ENCODE data around the gene CSH2. TPM values are rescaled to one million over a fixed set of nuclear protein-coding genes. Genes with fewer than 3 reads are reported as not detected.
"Not testable (repeated sequence)": the region's sequence is repeated elsewhere in the genome, so short reads cannot be mapped to it uniquely, and the experiment has no call there.

CSH2 gene
- total and polyA plus RNA-seq, 9 of the 15 experiments (the other 6 are each of a cell fraction or from before 2014, with no cell fraction given), result not detected

- CTCF ChIA-PET (ENCODE audit: low intra/inter-chr PET ratio), result no interaction called here
- Histone ChIP-seq H2AFZ (ENCODE audit: low read depth, low read length) (no peak overlapping the region), H3K9me1 (ENCODE audit: control insufficient read depth, insufficient read depth, low read length) (no peaks in the 10 kb centered on the region), H3K36me3 (ENCODE audit: control insufficient read depth, insufficient read depth, low read length) (no peaks in the 10 kb centered on the region), H3K9me3 (replicated peaks; ENCODE audit: control insufficient read depth, insufficient read depth, low read depth, low read length) (no peaks in the 10 kb centered on the region), H3K4me3 (no peak overlapping the region), H3K27ac (ENCODE audit: extremely low read depth, low read depth, low read length) (no peak overlapping the region), H3K79me2 (ENCODE audit: control insufficient read depth, insufficient read depth, low read length) (no peaks in the 10 kb centered on the region), H3K4me1 (replicated peaks in 1 of 2; ENCODE audit: control insufficient read depth in 2 of 2, insufficient read depth in 2 of 2, low read length in 2 of 2) (no peaks in the 10 kb centered on the region; a peak in 1 of 5 replicates), H4K20me1 (replicated peaks; ENCODE audit: control insufficient read depth, insufficient read depth, low read length) (no peaks in the 10 kb centered on the region), H3K9ac (ENCODE audit: insufficient read depth in 1 of 2, low read depth in 2 of 2, low read length in 2 of 2) (no peak overlapping the region), H3K4me2 (ENCODE audit: insufficient read depth, low read length) (no peak overlapping the region), H3K27me3 (ENCODE audit: control insufficient read depth in 2 of 2, insufficient read depth in 2 of 2, low read length in 2 of 2) (peaks cover 3 to 34% of the 10 kb centered on the region in 2 experiments; a peak in 4 of 5 replicates)
- ATAC-seq (no peak), FAIRE-seq (no peak), DNase-seq (ENCODE audit: extremely low read depth in 1 of 4, low spot score in 3 of 4) (no peak)
- in situ Hi-C loops (cut with MboI), result loop anchor here (10.0 kb wide), 2 partner anchors 108 to 368 kb away; partner anchors contain the start of gene ICAM2
- TF ChIP-seq CREM (IDR thresholded peaks at IDR 0.05; ENCODE audit: low read depth) (peak; percentile 33; the same call in 1 of the 2 replicates), MED1 (CRISPR knock-in tag; IDR thresholded peaks at IDR 0.05; ENCODE audit: borderline replicate concordance) (no peak), RBBP5 (IDR thresholded peaks at IDR 0.05; ENCODE audit: borderline replicate concordance, insufficient read depth, low read length, poor library complexity, severe bottlenecking) (peak; percentile 47), CHAMP1 (IDR thresholded peaks at IDR 0.05) (no peak), BRCA1 (IDR thresholded peaks at IDR 0.05) (peak; percentile 100), BRCA1 (CRISPR knock-in tag; IDR thresholded peaks at IDR 0.05) (no peak)
- 4% methylated on average over 11 of the region's 12 CpGs for WGBS (ENCODE audit: insufficient coverage, low coverage, missing lambda C conversion rate)
- BruUV-seq (replicated peaks), result no TSS peak
- intact Hi-C loops (cut with micrococcal nuclease), result loop anchor here (5.0 to 10.0 kb wide), 2 partner anchors 216 to 368 kb away; partner anchors contain the start of gene ERN1
- POLR2A ChIA-PET, result no interaction called here
These were observed 43.2 kb upstream of the CSH2 start for GRCh38 chr17:63916566-63917185.

GRCh38 chr17:63915753-63916152 is 42.3 kb upstream of the CSH2 start:
- in situ Hi-C loops (cut with MboI) (loop anchor here (10.0 kb wide), 2 partner anchors 109 to 369 kb away; partner anchors contain the start of gene ICAM2), intact Hi-C loops (cut with micrococcal nuclease) (loop anchor here (5.0 to 10.0 kb wide), 2 partner anchors 217 to 369 kb away; partner anchors contain the start of gene ERN1)
- DNase-seq (ENCODE audit: extremely low read depth in 1 of 4, low spot score in 3 of 4); CTCF ChIA-PET (ENCODE audit: low intra/inter-chr PET ratio); H3K4me3 ChIP-seq; H3K9me3 ChIP-seq (replicated peaks; ENCODE audit: control insufficient read depth, insufficient read depth, low read depth, low read length); H4K20me1 ChIP-seq (replicated peaks; ENCODE audit: control insufficient read depth, insufficient read depth, low read length); H3K36me3 ChIP-seq (ENCODE audit: control insufficient read depth, insufficient read depth, low read length); ATAC-seq; H3K9ac ChIP-seq (ENCODE audit: insufficient read depth in 1 of 2, low read depth in 2 of 2, low read length in 2 of 2); H3K79me2 ChIP-seq (ENCODE audit: control insufficient read depth, insufficient read depth, low read length); H3K27ac ChIP-seq (ENCODE audit: extremely low read depth, low read depth, low read length); H2AFZ ChIP-seq (ENCODE audit: low read depth, low read length); FAIRE-seq; POLR2A ChIA-PET; BruUV-seq (replicated peaks); H3K4me2 ChIP-seq (ENCODE audit: insufficient read depth, low read length); H3K4me1 ChIP-seq (replicated peaks in 1 of 2; ENCODE audit: control insufficient read depth in 2 of 2, insufficient read depth in 2 of 2, low read length in 2 of 2); H3K9me1 ChIP-seq (ENCODE audit: control insufficient read depth, insufficient read depth, low read length): not testable (repeated sequence)
- H3K27me3 ChIP-seq (ENCODE audit: control insufficient read depth in 2 of 2, insufficient read depth in 2 of 2, low read length in 2 of 2), result peaks cover 6 to 41% of the 10 kb centered on the region in 2 experiments; a peak in 4 of 5 replicates
- under 1% methylated on average over 10 of the region's 10 CpGs for WGBS (ENCODE audit: insufficient coverage, low coverage, missing lambda C conversion rate)

Data from K562 (cell line).